ENCODE measurements around the gene GALNT13. TPM values are rescaled to one million over a fixed set of nuclear protein-coding genes. Genes with fewer than 3 reads are reported as not detected.

GALNT13 gene
- total RNA-seq, 2 experiments from 2014 or later: not detected

- ATAC-seq (no peak), DNase-seq (no peak)
- H3K9me3 Mint-ChIP-seq (ENCODE audit: low read depth): no peaks in the 10 kb centered on the region
- no peaks in the 10 kb centered on the region for H3K36me3 Mint-ChIP-seq
- no peak overlapping the region for H3K27ac Mint-ChIP-seq
- CTCF ChIA-PET: no interaction called here
- no peaks in the 10 kb centered on the region for H3K27me3 Mint-ChIP-seq
- H3K4me1 Mint-ChIP-seq: no peaks in the 10 kb centered on the region
- no peak overlapping the region for H3K4me3 Mint-ChIP-seq
These were observed 496.4 kb downstream of the GALNT13 start for GRCh38 chr2:154368153-154368552.

- no peaks in the 10 kb centered on the region for H3K36me3 Mint-ChIP-seq
- H3K9me3 Mint-ChIP-seq (ENCODE audit: low read depth): no peaks in the 10 kb centered on the region
- no peaks in the 10 kb centered on the region for H3K27me3 Mint-ChIP-seq
- H3K27ac Mint-ChIP-seq: no peak overlapping the region
- no peak overlapping the region for H3K4me3 Mint-ChIP-seq
- CTCF ChIA-PET: no interaction called here
- no peaks in the 10 kb centered on the region for H3K4me1 Mint-ChIP-seq
- no peak for ATAC-seq
- no peak for DNase-seq
These were observed 499.2 kb downstream of the GALNT13 start for GRCh38 chr2:154370873-154371272.

GRCh38 chr2:154374416-154374815 lies 502.7 kb downstream of the GALNT13 start:
- Mint-ChIP-seq H3K4me1 (no peaks in the 10 kb centered on the region), H3K27me3 (no peaks in the 10 kb centered on the region), H3K9me3 (ENCODE audit: low read depth) (no peaks in the 10 kb centered on the region), H3K36me3 (no peaks in the 10 kb centered on the region), H3K4me3 (no peak overlapping the region), H3K27ac (no peak overlapping the region)
- CTCF ChIA-PET: no interaction called here
- ATAC-seq (no peak), DNase-seq (no peak)

- Mint-ChIP-seq H3K27ac (no peak overlapping the region), H3K27me3 (no peaks in the 10 kb centered on the region), H3K36me3 (no peaks in the 10 kb centered on the region), H3K4me1 (no peaks in the 10 kb centered on the region), H3K4me3 (no peak overlapping the region), H3K9me3 (ENCODE audit: low read depth) (no peaks in the 10 kb centered on the region)
- DNase-seq (no peak), ATAC-seq (no peak)
- CTCF ChIA-PET: no interaction called here
These were observed 503.8 kb downstream of the GALNT13 start for GRCh38 chr2:154375579-154375931.

GRCh38 chr2:154381931-154382794 lies 510.4 kb downstream of the GALNT13 start:
- H3K4me3 Mint-ChIP-seq: no peak overlapping the region
- DNase-seq (no peak), ATAC-seq (no peak)
- H3K4me1 Mint-ChIP-seq: no peaks in the 10 kb centered on the region
- H3K36me3 Mint-ChIP-seq: no peaks in the 10 kb centered on the region
- H3K27me3 Mint-ChIP-seq: no peaks in the 10 kb centered on the region
- CTCF ChIA-PET: no interaction called here
- no peak overlapping the region for H3K27ac Mint-ChIP-seq
- H3K9me3 Mint-ChIP-seq (ENCODE audit: low read depth): no peaks in the 10 kb centered on the region

GRCh38 chr2:154386186-154386585 lies 514.5 kb downstream of the GALNT13 start:
- ATAC-seq: no peak
- H3K4me1 Mint-ChIP-seq: no peaks in the 10 kb centered on the region

GRCh38 chr2:154391051-154391450 lies 519.3 kb downstream of the GALNT13 start:
- H3K9me3 Mint-ChIP-seq (ENCODE audit: low read depth): peaks cover 4% of the 10 kb centered on the region
- H3K27me3 Mint-ChIP-seq: no peaks in the 10 kb centered on the region
- ATAC-seq: no peak
- H3K4me3 Mint-ChIP-seq: no peak overlapping the region
- H3K4me1 Mint-ChIP-seq: no peaks in the 10 kb centered on the region
- no peak overlapping the region for H3K27ac Mint-ChIP-seq
- no peak for DNase-seq
- CTCF ChIA-PET: no interaction called here
- no peaks in the 10 kb centered on the region for H3K36me3 Mint-ChIP-seq

More at GRCh38 chr2:154386186-154386585, 514.5 kb downstream of the GALNT13 start:
- no peaks in the 10 kb centered on the region for H3K9me3 Mint-ChIP-seq (ENCODE audit: low read depth)
- no peak for DNase-seq
- H3K27ac Mint-ChIP-seq: no peak overlapping the region
- CTCF ChIA-PET: no interaction called here
- H3K36me3 Mint-ChIP-seq: no peaks in the 10 kb centered on the region
- no peak overlapping the region for H3K4me3 Mint-ChIP-seq
- H3K27me3 Mint-ChIP-seq: no peaks in the 10 kb centered on the region

- Mint-ChIP-seq H3K27me3 (no peaks in the 10 kb centered on the region), H3K4me1 (no peaks in the 10 kb centered on the region), H3K4me3 (no peak overlapping the region), H3K36me3 (no peaks in the 10 kb centered on the region), H3K9me3 (ENCODE audit: low read depth) (peaks cover 4% of the 10 kb centered on the region), H3K27ac (no peak overlapping the region)
- DNase-seq: no peak
- no peak for ATAC-seq
- CTCF ChIA-PET: no interaction called here
These were observed 520.5 kb downstream of the GALNT13 start for GRCh38 chr2:154392256-154392655.

- CTCF ChIA-PET: no interaction called here
- Mint-ChIP-seq H3K4me3 (no peak overlapping the region), H3K27me3 (no peaks in the 10 kb centered on the region), H3K27ac (no peak overlapping the region), H3K36me3 (no peaks in the 10 kb centered on the region), H3K9me3 (ENCODE audit: low read depth) (peaks cover 4% of the 10 kb centered on the region), H3K4me1 (no peaks in the 10 kb centered on the region)
- ATAC-seq (no peak), DNase-seq (no peak)
These were observed 522.9 kb downstream of the GALNT13 start for GRCh38 chr2:154394600-154394999.

- DNase-seq (no peak), ATAC-seq (no peak)
- no peaks in the 10 kb centered on the region for H3K36me3 Mint-ChIP-seq
- H3K27ac Mint-ChIP-seq: no peak overlapping the region
- H3K4me1 Mint-ChIP-seq: no peaks in the 10 kb centered on the region
- peaks cover 5% of the 10 kb centered on the region for H3K9me3 Mint-ChIP-seq (ENCODE audit: low read depth)
- CTCF ChIA-PET: no interaction called here
- H3K4me3 Mint-ChIP-seq: no peak overlapping the region
- H3K27me3 Mint-ChIP-seq: no peaks in the 10 kb centered on the region
These were observed 529.0 kb downstream of the GALNT13 start for GRCh38 chr2:154400563-154401290.

- ATAC-seq (no peak), DNase-seq (no peak)
- Mint-ChIP-seq H3K27me3 (no peaks in the 10 kb centered on the region), H3K36me3 (no peaks in the 10 kb centered on the region), H3K4me1 (no peaks in the 10 kb centered on the region), H3K9me3 (ENCODE audit: low read depth) (peaks cover 5% of the 10 kb centered on the region), H3K27ac (no peak overlapping the region), H3K4me3 (no peak overlapping the region)
- CTCF ChIA-PET: interaction anchor here (0.7 kb wide), 1 partner anchor 27 kb away, joined by 3 read pairs; no protein-coding TSS in a partner anchor
These were observed 530.5 kb downstream of the GALNT13 start for GRCh38 chr2:154402213-154402612.

- DNase-seq: no peak
- CTCF ChIA-PET: no interaction called here
- Mint-ChIP-seq H3K36me3 (no peaks in the 10 kb centered on the region), H3K4me1 (no peaks in the 10 kb centered on the region), H3K4me3 (no peak overlapping the region), H3K27me3 (no peaks in the 10 kb centered on the region), H3K27ac (no peak overlapping the region), H3K9me3 (ENCODE audit: low read depth) (peaks cover 5% of the 10 kb centered on the region)
- no peak for ATAC-seq
These were observed 531.6 kb downstream of the GALNT13 start for GRCh38 chr2:154403242-154403790.

- H3K9me3 Mint-ChIP-seq (ENCODE audit: low read depth): peaks cover 7% of the 10 kb centered on the region
- CTCF ChIA-PET: no interaction called here
- ATAC-seq: no peak
These were observed 537.1 kb downstream of the GALNT13 start for GRCh38 chr2:154408786-154409185.

GRCh38 chr2:154422251-154422650 lies 550.5 kb downstream of the GALNT13 start:
- Mint-ChIP-seq H3K36me3 (no peaks in the 10 kb centered on the region), H3K4me1 (no peaks in the 10 kb centered on the region), H3K4me3 (no peak overlapping the region), H3K27me3 (no peaks in the 10 kb centered on the region), H3K9me3 (ENCODE audit: low read depth) (peaks cover 4% of the 10 kb centered on the region), H3K27ac (no peak overlapping the region)
- DNase-seq: no peak
- no peak for ATAC-seq
- CTCF ChIA-PET: no interaction called here

More at GRCh38 chr2:154408786-154409185, 537.1 kb downstream of the GALNT13 start:
- H3K27ac Mint-ChIP-seq: no peak overlapping the region
- H3K4me3 Mint-ChIP-seq: no peak overlapping the region
- no peaks in the 10 kb centered on the region for H3K4me1 Mint-ChIP-seq
- no peak for DNase-seq
- no peaks in the 10 kb centered on the region for H3K27me3 Mint-ChIP-seq
- H3K36me3 Mint-ChIP-seq: no peaks in the 10 kb centered on the region
